ENCODE results near the gene APOL4.

DNA sequence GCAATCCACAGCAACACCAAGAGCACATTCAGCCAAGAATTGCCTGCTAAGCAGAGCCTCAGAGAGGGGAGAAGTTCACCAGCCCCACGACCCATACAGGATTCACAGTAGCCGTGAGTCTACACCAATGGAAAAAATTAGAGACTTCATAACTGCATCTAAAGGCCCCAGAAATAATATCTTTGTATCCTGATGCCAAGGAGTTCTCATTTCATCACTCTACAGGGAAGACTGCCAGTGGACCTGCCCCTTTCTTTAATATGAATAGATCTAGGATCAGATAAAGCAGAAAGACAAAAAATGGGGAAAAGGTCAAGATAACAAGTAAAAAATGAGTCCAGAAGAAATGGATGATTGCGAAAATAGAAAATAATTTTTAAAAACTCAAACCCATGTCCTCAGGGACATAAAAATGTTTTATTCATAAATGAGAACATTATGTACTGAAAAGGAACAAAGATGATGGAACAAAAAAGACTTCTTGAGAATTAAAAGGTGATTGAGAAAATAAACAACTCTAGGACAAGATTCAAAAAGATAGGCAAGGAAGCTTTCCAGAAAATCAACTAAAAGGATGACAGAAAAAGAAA lies 50.5 kb downstream of the APOL4 start:
- TF ChIP-seq, protein P1, sequence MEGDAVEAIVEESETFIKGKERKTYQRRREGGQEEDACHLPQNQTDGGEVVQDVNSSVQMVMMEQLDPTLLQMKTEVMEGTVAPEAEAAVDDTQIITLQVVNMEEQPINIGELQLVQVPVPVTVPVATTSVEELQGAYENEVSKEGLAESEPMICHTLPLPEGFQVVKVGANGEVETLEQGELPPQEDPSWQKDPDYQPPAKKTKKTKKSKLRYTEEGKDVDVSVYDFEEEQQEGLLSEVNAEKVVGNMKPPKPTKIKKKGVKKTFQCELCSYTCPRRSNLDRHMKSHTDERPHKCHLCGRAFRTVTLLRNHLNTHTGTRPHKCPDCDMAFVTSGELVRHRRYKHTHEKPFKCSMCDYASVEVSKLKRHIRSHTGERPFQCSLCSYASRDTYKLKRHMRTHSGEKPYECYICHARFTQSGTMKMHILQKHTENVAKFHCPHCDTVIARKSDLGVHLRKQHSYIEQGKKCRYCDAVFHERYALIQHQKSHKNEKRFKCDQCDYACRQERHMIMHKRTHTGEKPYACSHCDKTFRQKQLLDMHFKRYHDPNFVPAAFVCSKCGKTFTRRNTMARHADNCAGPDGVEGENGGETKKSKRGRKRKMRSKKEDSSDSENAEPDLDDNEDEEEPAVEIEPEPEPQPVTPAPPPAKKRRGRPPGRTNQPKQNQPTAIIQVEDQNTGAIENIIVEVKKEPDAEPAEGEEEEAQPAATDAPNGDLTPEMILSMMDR (IDR thresholded peaks at IDR 0.05; ENCODE audit: borderline replicate concordance, extremely low read depth, low read length, poor library complexity, severe bottlenecking) = no peak
- no peak for TF ChIP-seq EZH2 (IDR thresholded peaks at IDR 0.05; ENCODE audit: borderline replicate concordance, low read depth, low read length, severe bottlenecking)

Measured in DND-41 (cell line).